Stimulated activated CD4-positive, alpha-beta T cell treated with anti-CD3 and anti-CD28 coated beads, Interleukin-4, amount 100 ng/mL, for 48 hours (primary cell): ENCODE results near the gene THSD7B.
"Not testable (repeated sequence)": the region's sequence is repeated elsewhere in the genome, so short reads cannot be mapped to it uniquely, and the experiment has no call there.

Experiments used
- DNase-seq, 2 donors: peaks; one replicate each; pipeline ENCODE4 v3.0.0-alpha.2; 2020; ENCODE audit warnings: low read depth in 2 of 2

THSD7B gene

DNA sequence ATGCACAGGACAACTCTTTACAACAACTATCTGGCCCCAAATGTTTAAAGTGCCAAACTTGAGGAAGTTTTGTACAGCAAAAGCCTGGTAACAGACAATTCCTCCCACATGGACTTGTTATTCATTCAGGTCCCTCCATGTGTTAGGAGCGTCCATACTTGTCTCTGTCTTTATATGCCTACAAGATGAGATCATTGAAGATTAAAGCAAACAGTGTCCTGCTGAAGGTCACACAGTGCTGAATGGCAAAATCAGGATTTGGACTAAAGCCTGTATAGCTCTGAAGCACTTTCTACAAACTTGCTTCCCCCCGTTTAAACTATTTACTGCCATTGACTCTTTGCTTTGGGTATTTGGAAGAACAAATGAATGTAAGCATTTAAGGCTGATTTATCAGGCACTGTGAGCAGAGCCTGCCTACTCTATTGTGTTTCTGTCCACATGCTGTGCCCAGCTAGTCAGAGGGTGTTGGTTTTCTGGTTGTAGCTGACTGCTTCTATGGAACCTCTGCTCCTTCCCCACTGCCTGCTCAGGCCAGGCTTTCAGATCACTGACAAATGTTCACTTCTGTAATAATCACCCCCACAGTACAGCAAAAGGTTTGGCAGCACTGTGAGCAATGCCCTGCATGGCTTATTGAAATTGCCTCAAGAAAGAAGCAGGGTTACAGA lies 274.3 kb downstream of the THSD7B start:
- no peak for DNase-seq

DNA sequence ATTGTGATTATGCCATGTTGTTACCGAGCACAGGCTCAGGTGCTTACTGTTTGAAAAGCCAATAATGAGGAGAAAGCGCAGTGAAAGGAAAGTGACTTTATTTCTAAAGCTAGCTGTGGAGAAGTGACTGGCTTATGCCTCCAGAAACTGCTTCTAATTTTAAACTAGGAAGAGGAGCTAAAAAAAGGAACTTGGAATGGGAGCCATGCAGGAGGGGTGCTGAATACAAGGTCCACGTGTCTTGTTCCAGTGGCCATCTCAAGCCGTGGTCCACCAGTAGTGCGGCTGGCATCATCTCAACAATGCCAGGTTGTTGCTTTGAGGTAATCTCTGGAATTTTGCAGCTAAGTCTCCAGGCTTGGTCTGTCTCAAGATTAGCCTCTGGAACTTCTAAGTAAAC lies 282.0 kb downstream of the THSD7B start:
- no peak for DNase-seq

- DNase-seq = no peak
These were observed 283.1 kb downstream of the THSD7B start for GRCh38 chr2:137048455-137048854.

DNA sequence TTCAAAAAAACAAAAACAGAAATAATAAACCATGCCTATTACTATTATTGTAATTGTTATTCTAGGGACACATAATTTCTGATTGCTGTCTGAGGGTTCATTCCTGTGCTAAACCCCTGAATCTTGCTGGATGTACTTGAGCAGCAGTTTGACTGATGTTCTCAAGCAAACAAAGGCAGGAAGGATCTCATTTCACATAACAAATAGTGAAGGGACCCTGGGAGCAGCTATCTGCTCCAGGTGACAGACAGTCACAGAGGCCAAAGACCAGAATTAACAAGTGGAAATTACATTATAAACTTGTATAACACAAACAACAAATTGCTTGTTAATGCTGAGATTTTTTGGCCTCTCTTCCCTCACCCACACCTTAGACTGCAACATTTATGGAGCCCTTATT lies 284.2 kb downstream of the THSD7B start:
- DNase-seq = no peak

- no peak for DNase-seq
These were observed 285.6 kb downstream of the THSD7B start for GRCh38 chr2:137050949-137051348.

- no peak for DNase-seq
These were observed 286.5 kb downstream of the THSD7B start for GRCh38 chr2:137051778-137052398.

DNA sequence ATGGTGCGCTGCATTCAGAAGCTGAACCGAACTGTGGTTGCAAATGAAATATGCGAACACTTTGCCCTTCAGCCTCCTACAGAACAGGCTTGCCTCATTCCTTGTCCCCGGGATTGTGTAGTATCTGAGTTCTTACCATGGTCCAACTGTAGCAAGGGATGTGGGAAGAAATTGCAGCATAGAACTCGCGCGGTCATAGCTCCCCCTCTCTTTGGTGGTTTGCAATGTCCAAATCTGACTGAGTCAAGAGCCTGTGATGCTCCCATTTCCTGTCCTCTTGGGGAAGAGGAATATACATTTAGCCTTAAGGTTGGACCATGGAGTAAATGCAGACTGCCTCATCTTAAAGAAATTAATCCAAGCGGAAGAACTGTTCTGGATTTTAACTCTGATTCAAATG lies 291.4 kb downstream of the THSD7B start:
- DNase-seq = no peak

- not testable (repeated sequence) for DNase-seq
These were observed 310.9 kb downstream of the THSD7B start for GRCh38 chr2:137076111-137076765.

DNA sequence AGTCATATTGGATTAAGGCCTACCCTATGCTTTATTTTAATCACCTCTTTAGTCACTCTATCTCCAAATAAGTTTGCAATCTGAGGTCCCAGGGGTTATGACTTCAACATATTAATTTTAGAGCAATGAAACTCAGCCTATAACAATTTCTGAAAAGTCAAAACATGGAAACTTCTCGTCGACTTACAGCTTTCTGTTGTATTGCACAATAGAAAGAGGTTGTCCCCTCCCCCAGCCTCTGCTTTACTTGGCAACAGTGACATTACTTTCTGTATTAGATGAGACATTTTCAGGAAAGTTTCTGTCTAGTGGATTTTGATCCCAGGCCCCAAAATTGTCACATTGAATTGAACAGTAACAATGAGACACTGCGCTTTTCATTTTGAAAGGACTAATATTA lies 326.4 kb downstream of the THSD7B start:
- no peak for DNase-seq

GRCh38 chr2:137093116-137093515 lies 327.8 kb downstream of the THSD7B start:
- DNase-seq = no peak

GRCh38 chr2:137096187-137096586 lies 330.8 kb downstream of the THSD7B start:
- no peak for DNase-seq

DNA sequence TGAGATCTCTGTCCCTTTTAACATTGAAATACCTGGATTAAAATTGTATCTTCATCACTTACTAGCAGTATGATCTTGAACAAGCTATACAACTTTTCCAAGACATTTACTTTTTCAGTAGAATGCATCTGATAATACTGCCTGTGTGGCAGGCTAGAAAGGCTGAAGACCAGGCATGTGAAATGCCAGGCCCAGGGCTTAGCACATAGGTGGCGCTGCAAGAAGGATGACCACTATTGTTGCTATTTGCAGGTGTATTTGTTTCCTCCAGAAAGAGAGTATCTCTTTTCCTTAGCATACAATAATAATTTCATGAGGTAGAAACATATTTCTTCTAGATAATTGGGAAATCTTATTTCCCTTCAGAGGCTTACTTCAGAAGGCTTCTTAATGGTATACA lies 331.3 kb downstream of the THSD7B start:
- DNase-seq = no peak

GRCh38 chr2:137101814-137102213 lies 336.5 kb downstream of the THSD7B start:
- DNase-seq = not testable (repeated sequence)

DNA sequence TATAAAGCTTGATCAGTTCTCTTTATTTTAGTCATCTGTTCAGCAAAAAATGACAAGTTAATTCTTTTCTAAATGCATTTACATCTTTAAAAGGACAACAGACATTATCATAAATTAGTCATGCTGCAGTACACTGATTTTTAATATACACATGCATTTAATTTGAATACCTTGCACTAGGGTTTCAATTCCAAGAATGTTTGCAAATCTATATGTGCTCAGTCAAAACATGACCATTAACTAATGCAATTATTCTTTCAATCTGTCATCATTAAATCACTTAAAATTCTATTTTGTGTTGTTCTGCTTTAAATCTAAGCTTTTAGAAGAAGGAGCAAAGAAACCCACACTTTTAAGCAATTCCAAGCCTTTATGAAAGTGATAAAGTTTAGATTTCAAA lies 342.6 kb downstream of the THSD7B start:
- no peak for DNase-seq

- no peak for DNase-seq
These were observed 346.6 kb downstream of the THSD7B start for GRCh38 chr2:137111896-137112295.

DNA sequence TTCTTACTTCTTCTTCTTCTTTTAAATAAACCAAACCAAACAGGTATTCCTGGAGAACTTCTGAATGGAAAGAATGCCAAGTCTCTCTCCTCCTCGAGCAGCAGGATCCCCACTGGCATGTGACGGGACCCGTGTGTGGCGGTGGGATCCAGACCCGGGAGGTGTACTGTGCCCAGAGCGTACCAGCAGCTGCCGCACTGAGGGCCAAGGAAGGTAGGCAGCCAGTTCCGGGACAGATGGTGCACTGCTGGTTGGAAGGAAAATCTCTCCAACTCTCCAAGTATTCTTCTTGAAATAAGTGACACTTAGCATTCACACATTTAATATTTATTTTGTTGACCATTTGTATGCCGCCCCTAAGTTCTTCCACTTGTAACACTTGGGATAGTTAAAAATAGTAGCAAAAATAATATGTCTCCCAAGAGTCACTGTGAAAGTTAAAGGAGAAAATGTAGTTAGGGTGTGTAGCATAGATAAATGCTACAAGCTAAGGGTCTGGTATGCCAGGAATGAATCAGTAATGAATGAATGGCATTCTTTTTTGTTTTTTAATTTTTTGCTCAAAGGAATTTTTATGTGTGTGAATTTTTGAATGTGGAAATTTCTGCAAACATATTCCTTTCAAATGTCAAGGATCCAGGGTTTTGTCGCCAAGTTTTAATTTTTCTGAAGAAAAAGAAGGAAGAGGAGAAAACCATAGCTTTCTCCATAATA lies 349.9 kb downstream of the THSD7B start:
- DNase-seq = no peak

- no peak for DNase-seq
These were observed 350.4 kb downstream of the THSD7B start for GRCh38 chr2:137115795-137116089.

DNA sequence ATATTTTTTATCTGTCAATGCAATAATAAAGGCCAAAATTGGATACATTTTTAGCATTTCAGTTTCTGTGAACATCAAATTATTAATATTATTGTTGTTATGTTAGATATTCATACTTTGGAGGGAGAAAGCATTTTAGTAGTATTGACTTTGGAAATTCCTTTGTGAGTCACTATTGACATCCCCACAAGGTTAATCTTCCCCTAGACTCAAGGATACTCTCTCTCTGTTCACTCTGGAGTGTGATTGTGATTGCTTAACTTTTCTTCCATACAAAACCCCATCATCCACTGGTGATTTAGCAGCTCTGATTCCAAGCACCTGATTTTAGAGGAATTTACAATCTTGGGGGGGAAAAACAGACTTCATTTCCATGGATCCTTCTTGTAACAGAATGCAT lies 352.0 kb downstream of the THSD7B start:
- DNase-seq = no peak

DNA sequence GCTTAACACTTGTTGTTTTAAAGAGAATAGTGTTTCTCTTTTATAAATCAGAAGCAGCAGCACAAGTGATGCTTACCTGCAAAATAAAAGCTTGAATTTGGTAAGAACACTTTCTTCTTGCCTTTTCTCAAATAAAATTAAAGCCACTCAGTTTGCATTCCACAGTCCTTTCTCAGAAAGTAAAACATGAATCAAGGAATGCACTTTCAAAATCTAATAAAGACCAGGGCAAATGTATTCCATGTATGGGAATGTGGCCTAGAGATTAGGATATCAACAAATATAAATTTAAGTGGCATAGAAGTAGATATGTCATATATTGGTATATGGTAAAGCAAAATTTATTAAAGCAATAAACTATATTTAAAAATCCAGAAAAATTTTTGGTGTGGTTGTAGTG lies 352.8 kb downstream of the THSD7B start:
- no peak for DNase-seq

GRCh38 chr2:137123226-137123625 lies 357.9 kb downstream of the THSD7B start:
- DNase-seq = no peak

GRCh38 chr2:137133225-137133624 lies 367.9 kb downstream of the THSD7B start:
- DNase-seq = no peak

DNA sequence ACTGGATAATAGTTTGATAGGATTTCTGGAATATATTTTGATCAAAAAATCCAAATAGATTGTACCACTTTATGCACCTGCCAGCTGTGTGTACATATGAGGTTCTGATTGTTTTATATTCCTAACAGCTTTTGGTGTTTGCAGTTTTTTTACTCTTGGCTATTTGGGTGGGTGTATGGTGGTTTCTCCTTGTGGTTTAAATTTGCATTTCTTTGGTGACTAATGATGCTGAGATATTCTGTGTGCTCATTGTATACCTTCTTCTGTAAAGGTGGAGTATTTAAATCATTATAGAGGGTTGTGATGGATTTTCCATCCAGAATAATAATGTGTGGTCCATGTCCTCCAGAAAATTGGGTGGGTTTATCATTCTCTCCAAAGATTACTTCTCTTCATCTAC lies 372.9 kb downstream of the THSD7B start:
- no peak for DNase-seq

- DNase-seq = no peak
These were observed 386.4 kb downstream of the THSD7B start for GRCh38 chr2:137151731-137152130.
